Ureter (tissue), 1 donor: Measurements from ENCODE around the gene FLOT2. TPM values are rescaled to one million over a fixed set of nuclear protein-coding genes. Genes with fewer than 3 reads are reported as not detected.
"Not testable (repeated sequence)": the region's sequence is repeated elsewhere in the genome, so short reads cannot be mapped to it uniquely, and the experiment has no call there.

ENCODE experiments used
- DNase-seq: peaks from one replicate; pipeline ENCODE4 v3.0.0-alpha.2; 2020; ENCODE audit warnings: low spot score
- total RNA-seq: library from RNA; stranded (reverse); gene quantifications from one replicate; pipeline ENCODE4 v1.2.4, GENCODE V29; 2023
- donor health status: DM: yes; HTN: yes; CAD: no.

Gene FLOT2
- total RNA-seq, 1 donor from 2014 or later, result 255 TPM

DNA sequence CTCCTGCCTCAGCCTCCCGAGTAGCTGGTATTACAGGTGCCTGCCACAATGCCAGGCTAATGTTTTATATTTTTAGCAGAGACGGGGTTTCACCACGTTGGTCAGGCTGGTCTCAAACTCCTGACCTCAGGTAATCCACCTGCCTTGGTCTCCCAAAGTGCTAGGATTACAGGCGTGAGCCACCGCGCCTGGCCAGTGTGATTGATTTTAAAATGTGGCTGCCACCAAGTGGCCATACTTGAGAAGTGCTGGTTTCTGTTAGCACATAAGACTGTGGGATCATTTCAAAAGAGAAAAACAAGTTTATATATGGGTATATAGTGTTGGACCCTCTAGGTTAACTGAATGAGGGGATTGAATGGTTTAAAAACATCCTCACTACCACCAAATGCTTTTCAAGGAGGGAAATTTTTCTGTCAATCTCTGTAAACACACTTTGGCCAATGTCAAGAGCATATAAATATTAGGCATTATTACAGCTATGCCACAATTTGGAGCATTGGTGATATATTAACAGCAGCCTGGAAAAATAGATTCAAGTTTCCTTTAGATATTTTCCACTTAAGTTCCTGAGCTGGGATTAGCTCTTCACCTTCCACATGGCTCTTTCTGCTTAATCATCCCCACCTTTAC lies 18.9 kb upstream of the FLOT2 start:
- no peak for DNase-seq

DNA sequence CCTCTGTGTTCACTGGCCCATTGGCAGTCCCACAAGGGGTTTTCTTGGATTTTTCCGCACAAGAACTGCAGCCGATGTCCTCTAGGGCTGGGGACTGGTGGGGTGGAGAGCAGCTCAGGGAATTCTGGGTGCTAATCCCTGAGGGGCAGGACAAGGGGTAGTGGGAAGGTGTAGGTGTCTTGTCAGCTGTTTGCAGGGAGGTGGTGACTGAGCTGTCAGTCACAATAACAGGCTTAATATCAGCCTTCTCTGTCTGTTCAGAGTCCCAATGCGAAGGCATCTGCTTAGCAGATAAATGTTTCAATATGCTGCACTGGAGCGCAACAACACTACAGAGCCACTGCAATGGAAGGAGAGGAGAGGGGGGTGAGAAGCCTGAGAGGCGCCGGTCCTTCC lies 15.4 kb upstream of the FLOT2 start:
- DNase-seq, result no peak

- DNase-seq, result no peak
These were observed 14.9 kb upstream of the FLOT2 start for GRCh38 chr17:28912281-28912937.

GRCh38 chr17:28911411-28912045 lies 14.0 kb upstream of the FLOT2 start:
- no peak for DNase-seq

GRCh38 chr17:28910534-28910933 lies 13.0 kb upstream of the FLOT2 start:
- DNase-seq, result no peak

- DNase-seq, result peak; percentile 76
These were observed 11.2 kb upstream of the FLOT2 start for GRCh38 chr17:28908640-28909167.

DNA sequence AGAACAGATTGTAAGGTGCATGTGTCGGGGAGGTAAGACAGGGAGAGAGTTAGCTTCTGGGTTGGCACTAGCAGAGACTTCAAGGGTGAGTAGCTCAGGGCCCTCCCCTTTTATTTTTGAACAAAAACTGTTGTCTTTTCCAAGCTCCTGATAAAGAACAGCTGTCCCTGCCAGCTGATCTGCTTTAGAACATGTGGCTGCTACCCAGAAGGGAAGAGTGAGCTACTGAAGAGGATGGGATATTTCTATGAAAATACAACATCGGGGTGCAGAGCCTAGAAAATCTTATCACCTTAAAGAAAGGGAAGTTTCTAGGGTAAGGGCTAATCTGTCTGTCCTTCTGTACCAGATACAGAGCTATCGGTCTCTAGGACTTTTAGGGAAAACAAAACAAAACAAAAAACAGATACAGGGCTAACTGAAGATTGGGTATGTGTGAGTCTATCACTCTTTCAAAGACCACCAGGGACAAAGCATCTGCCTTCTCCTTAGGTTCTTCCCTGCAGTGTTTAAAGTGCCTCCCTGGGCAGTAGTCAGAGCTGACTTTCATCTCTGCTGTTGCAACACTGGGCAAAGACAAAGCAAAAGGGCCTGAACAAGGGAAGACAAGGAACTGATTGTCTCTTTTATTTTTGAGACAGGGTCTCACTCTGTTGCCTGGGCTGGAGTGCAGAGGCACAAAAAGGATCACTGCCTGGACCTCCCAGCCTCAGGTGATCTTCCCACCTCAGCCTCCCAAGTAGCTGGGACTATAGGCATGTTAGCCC lies 10.4 kb upstream of the FLOT2 start:
- DNase-seq, result peak; percentile 41

DNA sequence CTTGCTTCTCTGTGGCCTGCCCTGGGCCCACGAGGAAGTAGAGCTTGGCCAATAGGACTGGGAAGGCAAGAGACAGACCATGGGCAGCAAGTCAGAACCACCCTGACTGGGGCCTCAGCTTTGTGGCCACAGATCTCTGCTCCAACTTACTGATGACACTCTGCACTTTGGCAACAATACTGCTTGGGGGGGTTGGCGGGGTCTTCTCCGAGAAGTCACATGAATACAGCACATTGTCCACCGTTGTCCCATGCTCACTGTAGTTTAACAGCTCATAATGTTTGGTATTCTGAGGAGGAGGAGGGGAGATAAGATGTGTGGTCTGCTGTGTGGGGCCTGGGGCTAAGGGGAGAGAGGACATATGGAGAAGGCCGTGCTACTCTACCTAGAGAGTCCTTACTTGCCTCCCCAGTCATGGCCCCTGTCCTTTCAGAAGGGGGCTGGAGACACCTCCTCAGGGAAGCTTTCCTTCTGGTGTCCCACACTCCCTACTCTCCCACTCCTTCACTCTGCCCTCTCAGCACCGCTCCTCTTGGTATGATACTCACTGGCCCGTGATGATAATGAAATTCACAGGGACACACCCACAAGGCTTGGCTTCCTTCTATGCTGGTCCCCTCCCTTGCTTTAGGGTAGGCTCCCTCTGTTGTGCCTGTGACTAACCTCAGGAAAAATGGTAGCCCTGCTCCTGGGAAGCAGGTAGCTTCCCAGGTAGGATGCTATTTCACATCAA lies 9.3 kb upstream of the FLOT2 start:
- DNase-seq, result no peak

DNA sequence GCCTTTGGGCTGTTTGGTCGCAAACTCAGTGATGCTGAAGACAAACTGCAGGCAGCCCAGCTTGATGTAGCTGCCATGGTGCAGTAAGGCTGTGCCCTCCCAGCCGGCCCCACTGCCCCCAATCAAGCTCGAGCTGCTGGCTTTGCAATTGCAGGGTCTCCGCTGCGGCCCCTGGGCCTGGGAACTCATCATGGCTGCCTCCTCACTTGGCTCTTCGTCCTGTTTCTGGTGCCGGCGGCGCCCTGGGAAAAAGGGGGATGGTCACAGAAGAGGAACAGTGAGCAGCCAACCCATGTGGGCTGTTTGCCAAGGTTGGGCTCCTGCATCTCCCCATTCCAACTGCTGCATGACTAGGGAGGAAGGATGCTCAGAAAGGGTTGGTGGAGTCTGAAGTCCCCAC lies 8.7 kb upstream of the FLOT2 start:
- DNase-seq, result no peak

GRCh38 chr17:28904800-28905199 lies 7.3 kb upstream of the FLOT2 start:
- DNase-seq, result no peak

DNA sequence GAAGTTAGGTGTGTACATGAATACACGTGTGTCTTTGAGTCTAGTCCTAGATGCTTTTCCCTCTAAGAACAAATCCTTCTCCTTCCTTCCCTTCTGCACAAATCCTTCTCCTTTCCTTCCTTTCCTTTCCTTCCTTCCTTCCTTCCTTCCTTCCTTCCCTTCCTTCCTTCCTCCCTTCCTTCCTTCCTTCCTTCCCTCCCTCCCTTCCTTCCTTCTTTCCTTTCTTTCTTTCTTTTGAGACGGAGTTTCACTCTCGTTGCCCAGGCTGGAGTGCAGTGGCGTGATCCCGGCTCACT lies 6.0 kb upstream of the FLOT2 start:
- DNase-seq, result not testable (repeated sequence)

- peak; percentile 88 for DNase-seq
These were observed 5.4 kb upstream of the FLOT2 start, which contains the start of gene DHRS13 for GRCh38 chr17:28902819-28903545. Gene DHRS13, minus strand, starts transcription at chr17:28903079. Its CDS starts 135 bp downstream, at chr17:28902944.

DNA sequence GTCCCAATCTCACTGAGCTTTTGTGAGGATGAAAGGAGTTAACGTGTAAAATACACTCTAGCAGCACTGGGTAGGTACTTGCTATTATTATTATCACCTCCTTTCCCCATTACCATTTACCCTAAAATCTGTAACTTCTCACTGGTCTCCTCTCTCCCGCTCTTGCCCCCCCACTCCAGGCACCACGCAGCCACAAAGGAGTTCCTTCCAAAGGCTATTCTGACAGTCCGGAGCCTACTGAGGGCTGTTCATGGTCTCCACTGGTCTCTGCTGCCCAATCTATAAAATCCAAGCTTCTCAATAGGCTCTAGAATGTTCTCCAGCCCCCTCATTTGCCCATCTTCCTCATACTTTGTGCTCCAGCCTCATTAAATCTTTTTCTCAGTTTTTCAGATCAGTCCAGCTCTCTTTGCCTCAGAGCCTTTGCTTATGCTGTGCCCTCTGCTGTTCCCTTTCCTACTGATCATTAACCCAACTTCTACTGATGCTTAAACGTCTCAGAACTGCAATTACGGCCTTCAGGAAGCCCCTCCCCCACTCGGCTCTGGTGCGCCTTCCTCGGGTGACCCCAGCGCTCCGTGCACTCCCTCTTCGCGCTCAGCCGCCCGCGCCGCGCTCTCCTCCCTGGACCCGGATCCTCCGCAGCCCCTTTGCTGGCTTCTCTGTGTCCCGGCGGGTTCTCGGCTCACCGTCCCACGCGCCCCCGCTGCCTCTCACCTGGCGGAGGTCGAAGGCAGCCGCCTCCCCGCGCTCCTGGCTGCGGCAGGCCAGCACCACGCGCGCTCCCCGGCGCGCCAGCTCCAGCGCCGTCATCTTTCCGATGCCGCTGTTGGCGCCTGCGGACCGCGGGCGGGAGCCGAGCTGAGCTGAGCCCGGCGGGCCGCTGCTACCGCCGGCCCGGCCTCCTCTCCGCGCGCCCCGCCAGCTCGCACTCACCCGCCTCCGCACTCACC lies 4.6 kb upstream of the FLOT2 start:
- DNase-seq, result no peak

DNA sequence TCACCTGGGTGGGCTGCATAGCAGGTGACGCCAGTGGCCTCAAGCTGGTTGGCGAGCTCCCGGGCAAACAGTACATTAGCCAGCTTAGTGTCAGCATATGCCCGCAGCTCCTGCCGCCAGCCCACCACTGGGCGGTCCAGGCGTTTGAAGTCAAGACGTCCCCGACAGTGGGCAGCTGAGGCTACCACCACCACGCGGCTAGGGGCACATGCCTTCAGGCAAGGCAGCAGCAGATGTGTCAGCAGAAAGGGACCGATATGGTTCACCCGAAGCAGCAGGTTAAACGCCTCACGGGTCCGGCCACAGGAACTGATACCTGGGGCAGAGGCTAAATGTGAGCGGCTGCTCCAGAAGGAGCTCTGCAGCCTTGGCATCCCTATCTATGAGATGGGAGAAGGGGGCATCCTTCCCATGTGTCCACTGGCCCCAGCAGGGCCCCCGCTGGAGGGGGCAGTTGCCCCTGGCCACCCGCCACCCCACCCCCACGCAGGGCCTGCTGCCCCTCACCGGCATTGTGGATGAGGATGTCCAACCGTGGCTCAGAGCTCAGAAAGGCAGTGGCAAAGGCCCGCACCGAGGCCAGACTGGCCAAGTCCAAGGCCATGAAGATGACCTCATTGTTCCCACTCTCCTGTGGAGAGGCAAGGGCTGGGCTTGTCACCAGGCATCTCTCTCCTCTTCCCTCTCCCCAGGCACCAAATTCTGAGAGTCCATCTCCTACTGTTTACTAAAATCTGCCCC lies 3.6 kb upstream of the FLOT2 start:
- no peak for DNase-seq

DNA sequence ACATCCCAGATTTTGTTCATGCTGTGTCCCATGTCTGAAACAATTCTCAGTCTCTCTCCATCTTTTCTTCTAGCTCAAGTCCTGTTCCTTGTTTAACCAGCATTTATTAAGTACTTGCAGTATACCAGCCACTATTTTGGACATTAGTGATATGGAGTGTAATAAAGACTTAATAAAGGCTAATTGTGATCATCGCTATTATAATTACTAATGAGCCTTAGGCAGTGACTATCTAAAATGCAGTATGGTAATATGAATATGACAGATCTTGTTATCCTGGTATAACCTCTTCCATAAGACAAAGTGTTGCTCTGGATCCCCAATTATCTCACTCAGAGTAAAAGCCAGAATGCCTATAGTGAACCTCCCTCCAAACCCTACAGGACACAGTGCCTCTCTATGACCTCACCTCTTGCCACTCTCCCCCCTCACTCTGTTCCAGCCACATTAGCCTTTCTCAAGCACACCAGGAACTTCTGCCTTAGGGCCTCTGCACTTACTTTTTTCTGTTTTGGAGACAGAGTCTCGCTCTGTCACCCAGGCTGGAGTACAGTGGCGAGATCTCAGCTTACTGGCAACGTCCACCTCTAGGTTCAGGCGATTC lies 1.8 kb upstream of the FLOT2 start:
- DNase-seq, result no peak

GRCh38 chr17:28898527-28898955 lies 1.0 kb upstream of the FLOT2 start:
- no peak for DNase-seq

DNA sequence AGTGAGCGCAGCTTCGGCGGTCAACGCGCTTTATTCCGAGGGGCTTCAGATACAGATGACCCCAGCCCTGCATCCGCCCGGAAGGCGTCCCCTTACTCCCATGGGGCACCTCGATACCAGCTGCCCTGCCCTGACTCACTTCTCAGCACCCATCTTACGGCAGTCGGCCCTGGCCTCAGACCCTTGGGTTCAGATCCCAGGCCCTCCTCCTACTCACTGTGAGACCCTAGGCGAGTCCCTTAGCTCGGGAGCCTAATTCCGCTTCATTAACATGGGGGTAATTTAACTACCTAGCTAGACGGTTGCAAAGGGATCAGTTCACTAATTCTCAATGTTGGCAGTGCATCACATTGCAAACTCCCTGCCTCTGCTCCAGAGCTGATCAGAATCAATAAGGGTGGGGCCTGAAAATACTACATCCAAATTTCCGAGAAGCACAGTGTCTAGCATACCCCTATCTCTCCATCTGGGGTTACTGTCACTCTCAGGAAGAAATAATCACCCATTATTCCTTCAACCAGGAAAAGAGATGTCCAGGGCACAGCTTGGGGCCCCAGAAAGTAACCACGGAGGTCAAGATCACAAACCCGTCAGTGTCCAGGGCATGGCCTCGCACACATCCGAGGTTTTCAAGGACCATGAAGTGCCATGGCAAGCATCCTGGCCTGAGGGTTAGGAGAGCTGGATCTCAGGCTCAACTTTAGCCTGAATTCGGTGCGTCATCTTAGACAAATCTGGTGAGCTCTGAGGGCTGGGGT lies 415 bp upstream of the FLOT2 start:
- no peak for DNase-seq

DNA sequence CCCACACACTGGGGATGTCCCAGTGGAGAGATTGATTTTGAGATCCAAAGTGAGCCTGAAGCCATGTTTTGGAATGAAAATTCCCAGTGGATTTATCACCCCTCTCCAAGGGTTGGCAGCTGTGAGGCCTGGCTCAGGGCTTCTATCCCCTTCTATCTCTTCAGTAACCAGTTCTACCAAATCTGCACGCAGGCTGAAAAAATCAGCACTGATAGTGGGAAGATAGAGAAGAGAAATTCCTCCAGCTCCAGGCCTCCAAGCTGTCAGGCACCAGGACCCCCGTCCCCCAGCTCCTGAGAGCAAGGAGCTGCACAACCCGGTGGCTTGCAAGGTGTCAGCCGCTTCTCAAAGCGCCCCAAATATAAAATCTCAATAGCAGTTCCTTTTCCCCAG lies 1.0 kb downstream of the FLOT2 start:
- DNase-seq, result no peak
